Vagina (tissue), 2 donors: Measurements from ENCODE around the gene PPP1R14B.

Source experiments
- POLR2A ChIP-seq, 2 donors: fragments of 450-650 bp; IDR thresholded peaks; one replicate each; pipeline ENCODE4 v1.6.1; 2017; ENCODE audit warnings: antibody characterized with exemption in 2 of 2, mild to moderate bottlenecking in 2 of 2, moderate library complexity in 2 of 2
- TF ChIP-seq, protein P1 (sequence below), 3 experiments: fragments of 450-650 bp in 2 of 3; fragments of 200-600 bp in 1 of 3; sonication (generic) in 1 of 3; IDR thresholded peaks; one replicate each; pipeline ENCODE4 v1.5.1; 2017 to 2019; ENCODE audit warnings: antibody characterized with exemption in 3 of 3, mild to moderate bottlenecking in 2 of 3, moderate library complexity in 2 of 3

DNA sequence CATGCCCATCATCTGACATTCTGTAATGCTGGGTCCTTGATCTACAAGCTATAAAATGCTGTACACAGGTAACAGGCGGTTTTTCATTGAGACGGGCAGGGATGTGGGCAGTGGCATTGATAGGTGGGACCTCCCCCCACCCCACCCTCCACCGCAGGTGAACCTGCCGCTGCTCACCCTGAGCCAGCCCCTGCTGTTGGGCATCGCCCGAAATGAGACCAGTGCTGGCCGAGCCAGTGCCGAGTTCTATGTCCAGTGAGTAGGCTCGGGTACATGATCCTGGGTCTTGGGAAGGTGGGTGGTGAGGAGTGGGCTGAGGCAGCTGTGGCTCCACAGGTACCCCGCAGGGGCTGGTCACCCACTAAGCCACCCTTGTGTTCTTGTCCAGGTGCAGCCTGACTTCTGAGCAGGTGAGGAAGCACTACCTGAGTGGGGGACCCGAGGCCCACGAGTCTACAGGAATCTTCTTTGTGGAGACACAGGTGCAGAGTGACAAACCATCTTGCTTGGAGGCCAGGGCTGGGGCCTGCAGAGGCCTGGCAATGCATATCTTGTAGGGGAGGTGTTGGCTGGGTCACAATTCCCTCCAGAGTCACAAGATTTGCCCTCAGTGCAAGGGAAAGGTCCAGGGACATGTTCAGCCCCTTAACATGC, 17.5 kb downstream of the PPP1R14B start:
- TF ChIP-seq POLR2A (IDR thresholded peaks at IDR 0.05), result no peak
- TF ChIP-seq, protein P1, sequence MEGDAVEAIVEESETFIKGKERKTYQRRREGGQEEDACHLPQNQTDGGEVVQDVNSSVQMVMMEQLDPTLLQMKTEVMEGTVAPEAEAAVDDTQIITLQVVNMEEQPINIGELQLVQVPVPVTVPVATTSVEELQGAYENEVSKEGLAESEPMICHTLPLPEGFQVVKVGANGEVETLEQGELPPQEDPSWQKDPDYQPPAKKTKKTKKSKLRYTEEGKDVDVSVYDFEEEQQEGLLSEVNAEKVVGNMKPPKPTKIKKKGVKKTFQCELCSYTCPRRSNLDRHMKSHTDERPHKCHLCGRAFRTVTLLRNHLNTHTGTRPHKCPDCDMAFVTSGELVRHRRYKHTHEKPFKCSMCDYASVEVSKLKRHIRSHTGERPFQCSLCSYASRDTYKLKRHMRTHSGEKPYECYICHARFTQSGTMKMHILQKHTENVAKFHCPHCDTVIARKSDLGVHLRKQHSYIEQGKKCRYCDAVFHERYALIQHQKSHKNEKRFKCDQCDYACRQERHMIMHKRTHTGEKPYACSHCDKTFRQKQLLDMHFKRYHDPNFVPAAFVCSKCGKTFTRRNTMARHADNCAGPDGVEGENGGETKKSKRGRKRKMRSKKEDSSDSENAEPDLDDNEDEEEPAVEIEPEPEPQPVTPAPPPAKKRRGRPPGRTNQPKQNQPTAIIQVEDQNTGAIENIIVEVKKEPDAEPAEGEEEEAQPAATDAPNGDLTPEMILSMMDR (IDR thresholded peaks at IDR 0.05), result no peak
